ENCODE results near the gene PARP15.

DNA sequence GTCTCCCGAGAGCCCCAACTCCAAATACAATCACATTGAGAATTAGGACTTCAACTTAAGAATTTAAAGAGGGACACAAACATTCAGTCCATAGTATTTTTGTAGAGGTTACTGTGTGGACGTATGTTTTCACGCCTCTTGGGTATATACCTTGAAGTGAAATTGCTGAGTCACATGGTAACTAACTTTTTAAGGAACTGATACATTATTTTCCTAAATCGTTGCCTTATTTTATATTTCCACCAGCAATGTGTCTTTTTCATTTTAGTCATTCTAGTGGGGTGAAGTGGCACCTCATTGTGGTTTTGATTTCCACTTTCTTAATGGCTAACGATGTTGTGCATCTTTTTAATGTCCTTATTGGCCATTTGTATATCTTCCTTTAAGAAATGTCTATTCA, 11.8 kb downstream of the PARP15 start:
- TF ChIP-seq CTCF (IDR thresholded peaks at IDR 0.05; ENCODE audit: poor library complexity) (no peak), EZH2 (IDR thresholded peaks at IDR 0.05; ENCODE audit: borderline replicate concordance) (no peak), EZH2phosphoT487 (IDR thresholded peaks at IDR 0.05; ENCODE audit: low read depth, severe bottlenecking, unreplicated experiment) (no peak)
